ENCODE measurements around the gene PERM1. TPM values are rescaled to one million over a fixed set of nuclear protein-coding genes. Genes with fewer than 3 reads are reported as not detected.
A peak's percentile ranks its signal among the peaks of the same experiment; 100 is the strongest.

The PERM1 gene
- total RNA-seq, 1 donor from 2014 or later = not detected

DNA sequence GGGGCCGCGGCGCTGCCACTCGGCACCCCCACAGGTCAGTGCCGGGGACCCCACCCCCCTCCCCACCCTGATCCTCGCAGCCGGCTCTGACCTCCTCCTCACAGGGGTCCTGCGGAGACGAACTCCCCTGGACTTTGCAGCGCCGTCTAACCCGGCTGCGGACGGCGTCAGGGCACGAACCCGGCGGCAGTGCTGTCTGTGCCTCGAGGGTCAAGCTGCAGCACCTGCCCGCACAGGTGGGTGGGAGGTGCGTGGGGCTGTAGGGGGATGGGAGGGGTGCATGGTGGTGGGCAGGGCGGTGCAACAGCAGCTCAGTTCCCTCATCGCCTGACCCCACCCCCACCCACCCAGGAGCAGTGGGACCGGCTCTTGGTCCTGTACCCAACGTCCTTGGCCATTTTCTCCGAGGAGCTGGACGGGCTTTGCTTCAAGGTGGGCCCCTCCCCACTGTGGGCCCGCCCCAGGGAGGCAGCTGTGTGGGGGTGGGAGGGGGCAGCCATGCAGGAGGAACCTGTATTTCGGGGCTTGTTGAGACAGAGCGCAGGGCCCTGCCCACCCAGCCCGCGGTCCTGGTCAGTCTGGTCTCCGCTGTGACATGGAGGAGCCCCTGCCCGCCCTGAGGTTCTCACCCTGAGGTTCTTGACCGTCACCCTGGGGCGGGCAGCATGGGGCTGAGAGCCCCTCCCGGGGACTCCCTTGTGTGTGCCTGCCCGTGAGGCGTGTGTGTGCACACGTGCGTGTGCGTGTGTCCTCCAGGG is 10.7 kb downstream of the PERM1 start:
- Histone ChIP-seq H3K4me3 (ENCODE audit: low read depth, low read length) (no peak overlapping the region), H3K36me3 (ENCODE audit: control insufficient read depth, insufficient read depth, low read length) (peaks cover 11% of the 10 kb centered on the region), H3K27me3 (ENCODE audit: control insufficient read depth, insufficient read depth, low read length) (no peaks in the 10 kb centered on the region)
- FAIRE-seq (no peak), DNase-seq (ENCODE audit: low read depth) (peak; percentile 33)
- no peak for TF ChIP-seq CTCF (IDR thresholded peaks at IDR 0.05; ENCODE audit: insufficient read depth, low read length, severe bottlenecking)

GRCh38 chr1:970242-970972 is 11.5 kb downstream of the PERM1 start:
- H3K4me3 ChIP-seq (ENCODE audit: low read depth, low read length) = no peak overlapping the region
- DNase-seq (ENCODE audit: low read depth) (no peak), FAIRE-seq (no peak)
- peaks cover 11% of the 10 kb centered on the region for H3K36me3 ChIP-seq (ENCODE audit: control insufficient read depth, insufficient read depth, low read length)
- no peak for TF ChIP-seq CTCF (IDR thresholded peaks at IDR 0.05; ENCODE audit: insufficient read depth, low read length, severe bottlenecking)
- no peaks in the 10 kb centered on the region for H3K27me3 ChIP-seq (ENCODE audit: control insufficient read depth, insufficient read depth, low read length)

DNA sequence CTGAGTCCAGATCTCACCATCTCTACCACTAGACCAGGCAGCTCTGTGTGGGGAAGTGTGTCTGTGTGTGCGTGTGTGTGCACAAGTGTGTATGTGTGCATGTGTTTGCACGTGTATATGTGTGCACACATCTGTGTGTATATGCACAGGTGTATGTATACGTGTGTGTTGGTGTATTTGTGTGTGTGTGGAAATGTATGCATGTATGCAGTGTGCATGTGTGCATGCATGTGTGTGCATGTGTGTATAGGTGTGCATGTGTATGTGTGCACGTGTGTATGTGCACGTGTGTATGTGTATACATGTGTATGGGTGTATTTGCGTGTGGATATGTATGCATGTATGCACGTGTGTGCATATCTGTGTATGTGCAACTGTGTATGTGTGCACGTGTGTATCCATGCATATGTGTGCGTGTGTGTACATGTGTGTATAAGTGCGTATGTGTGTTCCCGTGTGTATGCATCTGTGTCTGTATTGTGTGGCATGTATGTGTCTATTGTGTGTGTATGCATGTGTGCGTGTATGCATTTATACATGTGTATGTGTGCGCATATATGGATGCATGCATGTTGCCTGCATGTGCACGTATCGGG is 12.5 kb downstream of the PERM1 start:
- peaks cover 11% of the 10 kb centered on the region for H3K36me3 ChIP-seq (ENCODE audit: control insufficient read depth, insufficient read depth, low read length)
- DNase-seq (ENCODE audit: low read depth) (no peak), FAIRE-seq (peak; percentile 97)
- no peaks in the 10 kb centered on the region for H3K27me3 ChIP-seq (ENCODE audit: control insufficient read depth, insufficient read depth, low read length)
- no peak overlapping the region for H3K4me3 ChIP-seq (ENCODE audit: low read depth, low read length)
- no peak for TF ChIP-seq CTCF (IDR thresholded peaks at IDR 0.05; ENCODE audit: insufficient read depth, low read length, severe bottlenecking)

DNA sequence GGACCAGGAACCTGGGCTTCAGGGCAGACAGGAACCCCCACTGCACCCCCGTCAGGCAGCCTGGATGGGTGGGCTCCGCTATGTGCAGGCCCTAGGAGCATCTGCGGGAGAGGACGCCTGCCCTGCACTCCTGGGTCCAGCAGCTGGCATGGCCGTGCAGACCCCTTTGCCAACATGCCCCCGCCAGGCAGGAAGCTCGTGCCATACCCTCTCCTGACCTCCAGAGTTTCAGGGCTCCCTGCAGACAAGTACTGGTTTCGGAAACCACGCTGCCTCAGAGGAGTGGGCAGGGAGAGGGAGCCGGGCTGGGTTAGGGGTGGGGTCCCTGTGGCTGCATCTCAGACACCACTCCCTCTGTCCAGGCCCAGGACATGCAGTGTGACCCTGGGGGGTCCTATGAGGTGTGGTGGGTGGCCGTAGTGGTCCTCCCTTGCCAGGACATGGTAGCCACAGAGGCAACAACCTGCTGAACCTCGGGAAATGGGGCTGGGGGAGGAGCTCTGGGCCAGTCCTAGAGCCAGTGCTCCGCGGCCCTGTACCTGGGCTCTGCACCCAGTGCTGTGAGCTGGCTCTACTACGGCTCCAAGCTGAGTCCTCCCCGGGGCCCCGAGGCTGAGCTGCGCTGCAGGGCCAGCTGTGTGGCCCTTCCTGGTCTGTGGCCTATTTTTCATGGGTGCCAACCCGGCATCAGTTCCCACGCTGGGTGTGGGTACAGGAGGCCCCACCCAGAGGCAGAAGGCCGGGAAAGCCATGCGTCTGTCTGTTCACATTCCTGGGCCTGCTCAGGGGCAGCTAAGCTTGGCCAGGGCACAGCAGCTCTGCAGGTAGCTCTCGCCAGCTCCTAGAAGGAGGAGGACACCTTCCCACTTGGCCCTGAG is 14.2 kb downstream of the PERM1 start:
- FAIRE-seq (peak; percentile 72), DNase-seq (ENCODE audit: low read depth) (no peak)
- H3K36me3 ChIP-seq (ENCODE audit: control insufficient read depth, insufficient read depth, low read length) = peaks cover 12% of the 10 kb centered on the region
- no peaks in the 10 kb centered on the region for H3K27me3 ChIP-seq (ENCODE audit: control insufficient read depth, insufficient read depth, low read length)
- H3K4me3 ChIP-seq (ENCODE audit: low read depth, low read length) = peak overlapping the region; percentile 99
- TF ChIP-seq CTCF (IDR thresholded peaks at IDR 0.05; ENCODE audit: insufficient read depth, low read length, severe bottlenecking) = no peak

DNA sequence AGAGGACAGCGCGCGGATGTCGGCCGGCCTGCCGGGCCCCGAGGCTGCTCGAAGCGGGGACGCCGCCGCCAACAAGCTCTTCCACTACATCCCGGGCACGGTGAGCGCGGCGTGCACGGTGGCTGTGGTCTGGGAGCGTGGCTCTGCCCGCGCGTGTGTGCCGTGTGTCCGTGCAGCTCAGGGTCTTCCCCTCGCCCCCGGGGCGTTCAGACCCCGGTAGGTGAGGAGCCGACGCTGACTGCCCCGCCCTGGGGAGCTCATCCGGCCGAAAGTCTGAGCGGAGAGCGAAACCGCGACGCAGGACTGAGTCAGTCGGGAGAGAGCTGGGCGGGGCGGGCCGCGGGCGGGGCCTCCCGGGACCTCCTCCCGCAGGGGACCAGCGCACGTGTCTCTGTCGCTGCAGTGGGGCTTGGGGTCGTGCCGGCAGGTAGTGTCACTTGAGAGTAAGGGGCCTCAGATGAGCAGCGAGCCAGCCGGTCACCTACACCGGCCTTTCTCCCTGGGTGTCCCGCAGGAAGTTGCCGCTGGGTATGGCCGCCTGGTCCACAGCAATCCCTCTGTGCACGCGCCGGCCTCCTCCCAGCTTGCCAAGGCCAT is 15.1 kb downstream of the PERM1 start:
- DNase-seq (ENCODE audit: low read depth) = peak; percentile 70
- TF ChIP-seq CTCF (IDR thresholded peaks at IDR 0.05; ENCODE audit: insufficient read depth, low read length, severe bottlenecking) = no peak
- peak overlapping the region; percentile 99 for H3K4me3 ChIP-seq (ENCODE audit: low read depth, low read length)
- FAIRE-seq = no peak
- no peaks in the 10 kb centered on the region for H3K27me3 ChIP-seq (ENCODE audit: control insufficient read depth, insufficient read depth, low read length)
- peaks cover 13% of the 10 kb centered on the region for H3K36me3 ChIP-seq (ENCODE audit: control insufficient read depth, insufficient read depth, low read length)

Data from bronchial epithelial cell (primary cell).